Measurements from ENCODE around the gene UBASH3B. TPM values are rescaled to one million over a fixed set of nuclear protein-coding genes. Genes with fewer than 3 reads are reported as not detected.

Gene UBASH3B
- total and polyA plus RNA-seq, 2 of the 13 experiments (the other 11 are each of a cell fraction or from before 2014, with no cell fraction given) = 4.4 to 7.6 TPM

DNA sequence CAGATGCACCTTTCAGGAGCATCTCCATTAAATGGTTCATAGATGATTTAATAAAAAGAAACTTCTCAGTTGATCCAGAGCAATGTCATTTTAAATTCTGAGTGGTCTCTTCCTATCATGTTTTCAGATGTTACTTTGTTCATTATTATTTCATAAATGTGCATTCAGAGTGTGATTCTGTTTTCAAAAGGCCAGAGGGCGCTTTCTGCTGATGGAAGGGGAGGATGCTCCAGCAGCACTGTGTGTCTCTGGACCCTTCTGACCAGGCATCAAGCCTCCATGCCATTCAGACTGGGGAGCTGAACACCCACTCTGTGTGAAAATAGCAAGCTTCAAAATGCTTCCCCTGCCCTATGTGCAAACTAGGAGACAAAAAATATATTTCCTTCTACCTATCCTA lies 158.9 kb downstream of the UBASH3B start:
- FAIRE-seq (no peak), ATAC-seq (peak; percentile 53), DNase-seq (ENCODE audit: low spot score) (peak; percentile 5)
- POLR2A ChIA-PET = no interaction called here
- intact Hi-C loops (cut with micrococcal nuclease; ENCODE audit: unreplicated experiment) (loop anchor here (1.0 kb wide), 1 partner anchor 40 kb away; no protein-coding TSS in a partner anchor), in situ Hi-C loops (cut with HindIII; ENCODE audit: extremely low pct_ligation_motif_present, low pct_unique_long_range_greater_than_20kb) (loop anchor here (5.0 kb wide), 1 partner anchor 38 kb away; no protein-coding TSS in a partner anchor)
- Histone ChIP-seq H3K27me3 (ENCODE audit: control insufficient read depth in 1 of 2, insufficient read depth in 2 of 2, low read length in 2 of 2) (no peaks in the 10 kb centered on the region), H3K27ac (ENCODE audit: extremely low read length, insufficient read depth, low read length) (no peak overlapping the region), H3K4me2 (ENCODE audit: low read depth, low read length) (no peak overlapping the region), H3K79me2 (ENCODE audit: insufficient read depth, low read length) (no peaks in the 10 kb centered on the region), H3K4me3 (replicated peaks in 1 of 3; ENCODE audit: insufficient read depth in 1 of 3, low read depth in 2 of 3, low read length in 3 of 3) (no peak overlapping the region), H3K4me1 (ENCODE audit: insufficient read depth, low read length) (no peaks in the 10 kb centered on the region), H3K36me3 (replicated peaks in 1 of 2; ENCODE audit: control insufficient read depth in 1 of 2, insufficient read depth in 2 of 2, low read length in 2 of 2) (no peaks in the 10 kb centered on the region; a peak in 1 of 5 replicates), H3K9me3 (ENCODE audit: low read length) (no peaks in the 10 kb centered on the region), H3K9ac (ENCODE audit: insufficient read depth, low read depth, low read length) (no peak overlapping the region), H2AFZ (ENCODE audit: low read length) (no peak overlapping the region), H4K20me1 (ENCODE audit: insufficient read depth, low read length) (no peaks in the 10 kb centered on the region)
- BruUV-seq (replicated peaks) = no TSS peak
- TF ChIP-seq PHF8 (CRISPR knock-in tag; IDR thresholded peaks at IDR 0.05) (no peak), NR3C1 (CRISPR knock-in tag; IDR thresholded peaks at IDR 0.05) (no peak), ZNF883 (CRISPR knock-in tag; IDR thresholded peaks at IDR 0.05; ENCODE audit: not compliant biosample characterization) (no peak), HMG20B (CRISPR knock-in tag; conservative IDR thresholded peaks at IDR 0.05) (no peak), ZNF282 (IDR thresholded peaks at IDR 0.05; ENCODE audit: partially characterized antibody) (no peak), EED (CRISPR knock-in tag; IDR thresholded peaks at IDR 0.05) (no peak), SMC3 (IDR thresholded peaks at IDR 0.05; ENCODE audit: low read length) (peak; percentile 23; the same call in 1 of the 2 replicates), STAG1 (CRISPR knock-in tag; IDR thresholded peaks at IDR 0.05) (peak; percentile 33; the same call in 1 of the 2 replicates), TCF12 (IDR thresholded peaks at IDR 0.05) (no peak), TCF12 (CRISPR knock-in tag; IDR thresholded peaks at IDR 0.05) (no peak)
- TF ChIP-seq, protein P1, sequence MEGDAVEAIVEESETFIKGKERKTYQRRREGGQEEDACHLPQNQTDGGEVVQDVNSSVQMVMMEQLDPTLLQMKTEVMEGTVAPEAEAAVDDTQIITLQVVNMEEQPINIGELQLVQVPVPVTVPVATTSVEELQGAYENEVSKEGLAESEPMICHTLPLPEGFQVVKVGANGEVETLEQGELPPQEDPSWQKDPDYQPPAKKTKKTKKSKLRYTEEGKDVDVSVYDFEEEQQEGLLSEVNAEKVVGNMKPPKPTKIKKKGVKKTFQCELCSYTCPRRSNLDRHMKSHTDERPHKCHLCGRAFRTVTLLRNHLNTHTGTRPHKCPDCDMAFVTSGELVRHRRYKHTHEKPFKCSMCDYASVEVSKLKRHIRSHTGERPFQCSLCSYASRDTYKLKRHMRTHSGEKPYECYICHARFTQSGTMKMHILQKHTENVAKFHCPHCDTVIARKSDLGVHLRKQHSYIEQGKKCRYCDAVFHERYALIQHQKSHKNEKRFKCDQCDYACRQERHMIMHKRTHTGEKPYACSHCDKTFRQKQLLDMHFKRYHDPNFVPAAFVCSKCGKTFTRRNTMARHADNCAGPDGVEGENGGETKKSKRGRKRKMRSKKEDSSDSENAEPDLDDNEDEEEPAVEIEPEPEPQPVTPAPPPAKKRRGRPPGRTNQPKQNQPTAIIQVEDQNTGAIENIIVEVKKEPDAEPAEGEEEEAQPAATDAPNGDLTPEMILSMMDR (CRISPR knock-in tag; IDR thresholded peaks at IDR 0.05) = 0 out of 2 replicates have a peak, but pooled peaks have one; percentile 38
- CTCF ChIA-PET (ENCODE audit: low intra/inter-chr PET ratio, low total read pairs) = interaction anchor here (0.8 to 1.9 kb wide), 2 partner anchors 38 to 40 kb away, joined by 3 to 10 read pairs; no protein-coding TSS in a partner anchor
- WGBS (ENCODE audit: low lambda C conversion rate) = 16% methylated on average over 1 of the region's 1 CpG

Measured in HepG2 (cell line).